OCI-LY7 (cell line): Measurements from ENCODE around the gene ARVCF. TPM values are rescaled to one million over a fixed set of nuclear protein-coding genes. Genes with fewer than 3 reads are reported as not detected.

Source experiments
- BruUV-seq: library from RNA; stranded (reverse); fragments of 400-500 nt; replicated peaks from 2 replicates; lab custom pipeline; 2021; lab: Mats Ljungman, UMichigan
- CTCF ChIA-PET: fragments of 300-600 bp; sonication (Branson Sonifier 250); formaldehyde crosslinking; loops from one replicate; lab custom pipeline; 2022; ENCODE audit warnings: antibody characterized with exemption; ENCODE audit not compliant: unreplicated experiment; lab: Charles Lee
- POLR2A ChIA-PET: fragments of 300-600 bp; sonication (Branson Sonifier 250); formaldehyde crosslinking; loops from one replicate; lab custom pipeline; 2022; ENCODE audit warnings: antibody characterized with exemption; lab: Charles Lee
- DNase-seq: peaks from one replicate; pipeline ENCODE4 v3.0.0-alpha.2; 2015; ENCODE audit warnings: low spot score
- H2AFZ ChIP-seq: fragments of 200-600 bp; sonication (generic), shearing (Covaris generic); 2 replicates; pipeline ENCODE4 v1.6.1; 2014; ENCODE audit warnings: mild to moderate bottlenecking, antibody characterized with exemption, low read length, moderate library complexity
- H3K27ac ChIP-seq: fragments of 200-600 bp; sonication (generic); 2 replicates; pipeline ENCODE4 v1.5.1; 2014; ENCODE audit warnings: mixed run types, low read depth, mild to moderate bottlenecking, moderate library complexity, low read length, inconsistent platforms; ENCODE audit not compliant: poor library complexity, severe bottlenecking
- H3K36me3 ChIP-seq: fragments of 200-600 bp; sonication (generic); 2 replicates; pipeline ENCODE4 v1.6.1; 2014; ENCODE audit warnings: mild to moderate bottlenecking, antibody characterized with exemption, low read length, moderate library complexity, mixed read lengths; ENCODE audit not compliant: insufficient read depth
- H3K4me1 ChIP-seq: fragments of 200-600 bp; sonication (generic); 2 replicates; pipeline ENCODE4 v1.5.1; 2014; ENCODE audit warnings: mild to moderate bottlenecking, low read length; ENCODE audit not compliant: insufficient read depth, poor library complexity, severe bottlenecking
- H3K4me2 ChIP-seq: fragments of 200-600 bp; sonication (generic); 2 replicates; pipeline ENCODE4 v1.6.1; 2014; ENCODE audit warnings: mild to moderate bottlenecking, low read length
- H3K4me3 ChIP-seq: fragments of 200-600 bp; sonication (generic); 2 replicates; pipeline ENCODE4 v1.5.1; 2014; ENCODE audit warnings: mild to moderate bottlenecking, low read depth, low read length; ENCODE audit not compliant: poor library complexity, severe bottlenecking
- H3K79me2 ChIP-seq: fragments of 200-600 bp; sonication (generic); 2 replicates; pipeline ENCODE4 v1.6.1; 2016; ENCODE audit warnings: low read depth, mild to moderate bottlenecking, low read length, moderate library complexity, mixed read lengths; ENCODE audit not compliant: insufficient read depth
- H3K9me2 ChIP-seq: fragments of 200-600 bp; sonication (generic); 2 replicates; pipeline ENCODE4 v1.6.1; 2016; ENCODE audit warnings: mild to moderate bottlenecking, low read length, mixed read lengths; ENCODE audit not compliant: insufficient read depth
- H3K9me3 ChIP-seq: fragments of 200-600 bp; sonication (generic); 2 replicates; pipeline ENCODE4 v1.6.1; 2014; ENCODE audit warnings: mild to moderate bottlenecking, mixed run types, low read length, mixed read lengths
- H4K20me1 ChIP-seq: fragments of 200-600 bp; sonication (generic); 2 replicates; pipeline ENCODE4 v1.6.1; 2014; ENCODE audit warnings: mild to moderate bottlenecking, antibody characterized with exemption, low read length, moderate library complexity, mixed read lengths; ENCODE audit not compliant: insufficient read depth
- CTCF ChIP-seq: fragments of 200-600 bp; sonication (generic); conservative IDR thresholded peaks from 2 replicates; pipeline ENCODE4 v1.5.1; 2014; ENCODE audit warnings: mild to moderate bottlenecking, antibody characterized with exemption, low read length, moderate library complexity, mixed read lengths
- EZH2phosphoT487 ChIP-seq: fragments of 200-600 bp; sonication (generic); IDR thresholded peaks from 2 replicates; pipeline ENCODE4 v1.6.1; 2018; ENCODE audit warnings: low read depth, borderline replicate concordance, mild to moderate bottlenecking, mixed run types, antibody characterized with exemption, low read length, moderate library complexity, mixed read lengths
- intact Hi-C: fragments of 100-400 bp; cut with micrococcal nuclease; formaldehyde crosslinking; loops from one replicate; pipeline ENCODE4 v1.10.0; 2022; ENCODE audit not compliant: unreplicated experiment
- total RNA-seq, 2 experiments: library from RNA; depleted of rRNA in 1 of 2; stranded (reverse); fragments of >200 nt in 1 of 2; shearing (Covaris generic) in 1 of 2; gene quantifications; 2 replicates each; pipeline ENCODE4 v1.2.3, GENCODE V29; 2014 to 2022

ARVCF gene
- total RNA-seq, 2 experiments from 2014 or later, result 2.9 to 3.8 TPM

DNA sequence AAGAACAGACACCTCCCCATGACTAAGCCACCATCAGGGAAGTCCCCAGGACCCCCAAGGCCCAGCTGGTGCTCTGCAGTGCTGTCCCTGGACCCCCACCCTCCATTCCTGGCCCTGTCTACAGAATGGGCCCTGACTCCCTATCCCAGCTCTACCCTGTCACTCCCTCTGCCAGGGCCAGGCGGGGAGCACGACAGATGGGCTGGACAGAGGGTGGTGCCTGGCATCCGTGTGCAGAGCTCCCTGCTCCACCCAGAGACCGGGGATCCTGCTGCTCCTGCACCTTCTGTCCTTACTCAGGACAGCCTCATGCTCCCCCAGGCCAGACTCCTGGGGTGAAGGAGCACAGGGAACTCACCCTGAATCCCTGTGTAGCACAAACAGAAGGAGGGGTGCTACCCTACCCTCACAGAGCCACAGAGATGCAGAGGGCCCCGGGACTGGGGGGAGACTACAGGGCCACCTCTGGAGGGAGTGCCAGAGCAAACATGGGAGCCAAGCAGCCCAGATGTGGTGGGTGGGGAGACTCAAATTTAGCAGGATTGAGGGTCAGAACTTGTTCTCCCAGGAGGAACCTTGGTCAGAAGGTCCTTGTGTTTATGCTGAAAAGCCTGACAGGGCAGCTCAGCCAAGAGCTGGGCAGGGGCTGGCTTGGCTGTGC is 2.0 kb downstream of the ARVCF start:
- DNase-seq, result no peak
- H3K9me2 ChIP-seq, result no peaks in the 10 kb centered on the region
- H3K4me1 ChIP-seq, result peaks cover 12% of the 10 kb centered on the region
- intact Hi-C loops, result no loop called here
- no peak overlapping the region for H3K4me3 ChIP-seq
- ChIA-PET POLR2A (no interaction called here), CTCF (no interaction called here)
- TF ChIP-seq EZH2phosphoT487 (no peak), CTCF (no peak)
- no TSS peak for BruUV-seq
- no peaks in the 10 kb centered on the region for H3K36me3 ChIP-seq
- H2AFZ ChIP-seq, result no peak overlapping the region
- H4K20me1 ChIP-seq, result no peaks in the 10 kb centered on the region
- no peak overlapping the region for H3K4me2 ChIP-seq
- H3K27ac ChIP-seq, result no peak overlapping the region
- no peaks in the 10 kb centered on the region for H3K79me2 ChIP-seq
- H3K9me3 ChIP-seq, result no peaks in the 10 kb centered on the region

DNA sequence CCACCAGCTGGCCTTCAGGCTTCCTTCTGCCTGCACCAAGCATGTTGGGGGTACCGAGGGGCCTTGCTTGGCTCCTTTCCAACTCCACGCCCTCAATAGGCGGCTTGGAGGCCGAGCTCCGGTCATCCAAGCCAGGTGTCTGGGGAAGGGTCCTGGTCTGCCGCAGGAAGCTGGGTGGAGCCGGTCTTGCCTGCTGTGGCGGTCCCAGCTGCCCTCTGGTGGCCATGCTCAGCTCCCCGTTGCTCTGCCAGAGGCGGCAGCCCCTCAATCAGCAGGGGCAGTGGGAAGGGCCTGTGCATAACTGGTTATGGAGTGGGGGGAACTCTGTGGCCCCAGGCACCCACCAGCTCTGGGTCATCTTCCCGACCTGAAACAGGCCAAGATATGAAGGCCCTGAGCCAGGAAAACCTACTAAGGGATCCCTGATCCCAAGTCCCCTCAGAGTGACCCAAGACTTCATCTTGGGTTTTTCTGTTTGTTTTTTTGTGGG is 3.2 kb downstream of the ARVCF start:
- ChIA-PET POLR2A (no interaction called here), CTCF (interaction anchor here (0.6 kb wide), 1 partner anchor 283 kb away, joined by 3 read pairs; no protein-coding TSS in a partner anchor)
- TF ChIP-seq CTCF, result peak; percentile 62
- TF ChIP-seq EZH2phosphoT487, result no peak
- Histone ChIP-seq H3K27ac (no peak overlapping the region), H3K79me2 (no peaks in the 10 kb centered on the region), H3K4me2 (no peak overlapping the region), H3K4me3 (no peak overlapping the region), H4K20me1 (no peaks in the 10 kb centered on the region), H3K9me3 (no peaks in the 10 kb centered on the region), H3K36me3 (no peaks in the 10 kb centered on the region), H3K4me1 (peaks cover 12% of the 10 kb centered on the region), H3K9me2 (no peaks in the 10 kb centered on the region), H2AFZ (no peak overlapping the region)
- DNase-seq, result peak; percentile 36
- intact Hi-C loops, result loop anchor here (1.0 kb wide), 1 partner anchor 43 kb away; no protein-coding TSS in a partner anchor
- no TSS peak for BruUV-seq

GRCh38 chr22:20012741-20013331 is 3.8 kb downstream of the ARVCF start:
- CTCF ChIA-PET, result no interaction called here
- no peaks in the 10 kb centered on the region for H3K79me2 ChIP-seq
- BruUV-seq, result no TSS peak
- DNase-seq, result no peak
- no peak overlapping the region for H3K27ac ChIP-seq
- no peaks in the 10 kb centered on the region for H3K9me3 ChIP-seq
- intact Hi-C loops, result loop anchor here (1.0 kb wide), 1 partner anchor 43 kb away; no protein-coding TSS in a partner anchor
- no peak overlapping the region for H3K4me2 ChIP-seq
- TF ChIP-seq EZH2phosphoT487, result no peak
- TF ChIP-seq CTCF, result no peak
- H3K4me1 ChIP-seq, result peaks cover 12% of the 10 kb centered on the region
- no peaks in the 10 kb centered on the region for H4K20me1 ChIP-seq
- POLR2A ChIA-PET, result no interaction called here
- H3K9me2 ChIP-seq, result no peaks in the 10 kb centered on the region
- H3K4me3 ChIP-seq, result no peak overlapping the region
- H3K36me3 ChIP-seq, result no peaks in the 10 kb centered on the region
- H2AFZ ChIP-seq, result no peak overlapping the region
